ENCODE data around the gene TULP4.

TULP4 gene

GRCh38 chr6:158358450-158359077 is 46.3 kb downstream of the TULP4 start:
- no peak for DNase-seq (ENCODE audit: low spot score)

- DNase-seq (ENCODE audit: low spot score): no peak
Observed at GRCh38 chr6:158361068-158361467, 48.8 kb downstream of the TULP4 start.

GRCh38 chr6:158361961-158362669 is 49.9 kb downstream of the TULP4 start:
- DNase-seq (ENCODE audit: low spot score): no peak

- no peak for DNase-seq (ENCODE audit: low spot score)
Observed at GRCh38 chr6:158366363-158366762, 54.1 kb downstream of the TULP4 start.

GRCh38 chr6:158367816-158368215 is 55.6 kb downstream of the TULP4 start:
- DNase-seq (ENCODE audit: low spot score): no peak

GRCh38 chr6:158369241-158369640 is 57.0 kb downstream of the TULP4 start:
- DNase-seq (ENCODE audit: low spot score): no peak

GRCh38 chr6:158370805-158371204 is 58.5 kb downstream of the TULP4 start:
- DNase-seq (ENCODE audit: low spot score): no peak

- no peak for DNase-seq (ENCODE audit: low spot score)
Observed at GRCh38 chr6:158371261-158371660, 59.0 kb downstream of the TULP4 start.

GRCh38 chr6:158372574-158372973 is 60.3 kb downstream of the TULP4 start:
- no peak for DNase-seq (ENCODE audit: low spot score)

- no peak for DNase-seq (ENCODE audit: low spot score)
Observed at GRCh38 chr6:158373214-158373613, 60.9 kb downstream of the TULP4 start.

- no peak for DNase-seq (ENCODE audit: low spot score)
Observed at GRCh38 chr6:158374020-158374419, 61.8 kb downstream of the TULP4 start.

GRCh38 chr6:158376631-158377081 is 64.4 kb downstream of the TULP4 start:
- DNase-seq (ENCODE audit: low spot score): no peak

GRCh38 chr6:158377860-158378259 is 65.6 kb downstream of the TULP4 start:
- no peak for DNase-seq (ENCODE audit: low spot score)

- no peak for DNase-seq (ENCODE audit: low spot score)
Observed at GRCh38 chr6:158379336-158379735, 67.1 kb downstream of the TULP4 start.

- no peak for DNase-seq (ENCODE audit: low spot score)
Observed at GRCh38 chr6:158381214-158381613, 68.9 kb downstream of the TULP4 start.

GRCh38 chr6:158382491-158382890 is 70.2 kb downstream of the TULP4 start:
- DNase-seq (ENCODE audit: low spot score): no peak

GRCh38 chr6:158383057-158383456 is 70.8 kb downstream of the TULP4 start:
- no peak for DNase-seq (ENCODE audit: low spot score)

- DNase-seq (ENCODE audit: low spot score): no peak
Observed at GRCh38 chr6:158383542-158383941, 71.3 kb downstream of the TULP4 start.

GRCh38 chr6:158384671-158385110 is 72.4 kb downstream of the TULP4 start:
- no peak for DNase-seq (ENCODE audit: low spot score)

GRCh38 chr6:158387036-158387435 is 74.8 kb downstream of the TULP4 start:
- no peak for DNase-seq (ENCODE audit: low spot score)

- DNase-seq (ENCODE audit: low spot score): no peak
Observed at GRCh38 chr6:158387578-158387977, 75.3 kb downstream of the TULP4 start.

GRCh38 chr6:158388727-158389126 is 76.5 kb downstream of the TULP4 start:
- no peak for DNase-seq (ENCODE audit: low spot score)

- DNase-seq (ENCODE audit: low spot score): no peak
Observed at GRCh38 chr6:158389193-158389919, 77.1 kb downstream of the TULP4 start.
